ENCODE data around the gene ADCY3.

DNA sequence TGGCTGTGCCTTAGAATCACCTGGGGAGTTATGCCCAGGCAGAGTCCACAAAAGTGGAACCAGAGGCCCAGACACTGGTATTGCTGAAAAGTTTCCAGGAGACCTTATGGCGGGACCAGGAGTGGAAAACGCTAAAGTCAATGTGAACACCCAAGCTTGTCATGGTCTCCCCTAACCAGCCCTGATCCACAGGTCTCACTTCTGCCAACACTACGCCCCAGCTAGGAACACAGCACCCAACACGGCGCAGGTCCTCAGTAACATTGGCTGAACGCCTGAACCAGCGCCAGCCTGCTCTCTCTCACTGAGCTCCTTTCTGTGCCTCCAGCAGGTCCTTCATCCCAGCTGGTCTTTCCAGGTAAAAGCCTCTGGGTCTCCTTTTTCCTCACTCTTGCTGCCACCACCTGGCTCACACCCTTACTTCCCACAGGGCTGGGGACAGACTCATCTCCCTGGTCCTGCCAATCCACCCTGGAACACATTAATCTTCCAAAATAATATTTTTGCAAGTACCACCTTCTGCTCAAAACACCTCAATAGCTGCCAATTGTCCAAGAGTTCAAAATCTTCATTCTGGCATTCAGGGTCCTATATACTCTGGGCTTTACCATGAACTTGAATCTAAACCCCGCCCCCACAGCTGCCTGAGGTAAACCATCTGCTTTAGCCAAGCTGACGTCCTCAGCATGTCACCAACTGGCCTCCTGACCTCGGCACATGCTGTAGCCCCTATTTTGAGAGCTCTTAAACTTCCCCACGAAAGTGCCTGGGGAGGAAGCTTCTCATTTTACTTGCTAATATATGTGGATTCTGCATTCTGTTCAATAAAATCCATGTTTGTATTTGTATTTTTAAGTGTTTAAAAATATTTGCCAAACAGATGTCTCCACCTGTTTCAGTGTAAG lies 34.6 kb downstream of the ADCY3 start:
- no peak for TF ChIP-seq ESRRG (CRISPR knock-in tag; IDR thresholded peaks at IDR 0.05)
- TF ChIP-seq ZC3H10 (CRISPR knock-in tag; IDR thresholded peaks at IDR 0.05) = no peak
- no peak for TF ChIP-seq PPARA (CRISPR knock-in tag; IDR thresholded peaks at IDR 0.05; ENCODE audit: borderline replicate concordance)
- TF ChIP-seq ARNTL (CRISPR knock-in tag; IDR thresholded peaks at IDR 0.05; ENCODE audit: borderline replicate concordance, low read depth) = no peak
- TF ChIP-seq POU6F1 (CRISPR knock-in tag; IDR thresholded peaks at IDR 0.05; ENCODE audit: borderline replicate concordance, low read depth) = no peak

Measured in SK-N-SH treated with all-trans-retinoic acid at 6 μM for 48 hours (cell line).